Activated naive CD4-positive, alpha-beta T cell treated with anti-CD3 and anti-CD28 coated beads, Interleukin-2, amount 50 U/mL, for 72 hours (primary cell): ENCODE measurements around the gene CELF2. TPM values are rescaled to one million over a fixed set of nuclear protein-coding genes. Genes with fewer than 3 reads are reported as not detected.
A peak's percentile ranks its signal among the peaks of the same experiment; 100 is the strongest.
"Not testable (repeated sequence)": the region's sequence is repeated elsewhere in the genome, so short reads cannot be mapped to it uniquely, and the experiment has no call there.

Source experiments
- ATAC-seq, 2 donors: fragments of 150-1000 bp; cut with Tn5 transposase; 2 replicates each; pipeline ENCODE4 v1.10.0; 2021; ENCODE audit warnings: mild to moderate bottlenecking in 2 of 2, moderate library complexity in 2 of 2
- DNase-seq, 2 donors: peaks; one replicate each; pipeline ENCODE4 v3.0.0; 2021 to 2022; ENCODE audit warnings: low spot score in 2 of 2
- H3K27ac Mint-ChIP-seq, 2 donors: one replicate each; pipeline ENCODE4 v1.8.0; 2022; ENCODE audit warnings: mild to moderate bottlenecking in 2 of 2, mixed read lengths in 2 of 2
- H3K36me3 Mint-ChIP-seq, 2 donors: one replicate each; pipeline ENCODE4 v1.8.0; 2022; ENCODE audit warnings: mixed read lengths in 2 of 2
- H3K9me3 Mint-ChIP-seq, 2 donors: one replicate each; pipeline ENCODE4 v1.8.0; 2022; ENCODE audit warnings: mixed read lengths in 2 of 2
- total RNA-seq, 2 donors: library from RNA; stranded (reverse); gene quantifications; one replicate each; pipeline ENCODE4 v1.2.3, GENCODE V29; 2022

Gene CELF2
- total RNA-seq, 2 donors from 2014 or later = 95.0 to 120 TPM

DNA sequence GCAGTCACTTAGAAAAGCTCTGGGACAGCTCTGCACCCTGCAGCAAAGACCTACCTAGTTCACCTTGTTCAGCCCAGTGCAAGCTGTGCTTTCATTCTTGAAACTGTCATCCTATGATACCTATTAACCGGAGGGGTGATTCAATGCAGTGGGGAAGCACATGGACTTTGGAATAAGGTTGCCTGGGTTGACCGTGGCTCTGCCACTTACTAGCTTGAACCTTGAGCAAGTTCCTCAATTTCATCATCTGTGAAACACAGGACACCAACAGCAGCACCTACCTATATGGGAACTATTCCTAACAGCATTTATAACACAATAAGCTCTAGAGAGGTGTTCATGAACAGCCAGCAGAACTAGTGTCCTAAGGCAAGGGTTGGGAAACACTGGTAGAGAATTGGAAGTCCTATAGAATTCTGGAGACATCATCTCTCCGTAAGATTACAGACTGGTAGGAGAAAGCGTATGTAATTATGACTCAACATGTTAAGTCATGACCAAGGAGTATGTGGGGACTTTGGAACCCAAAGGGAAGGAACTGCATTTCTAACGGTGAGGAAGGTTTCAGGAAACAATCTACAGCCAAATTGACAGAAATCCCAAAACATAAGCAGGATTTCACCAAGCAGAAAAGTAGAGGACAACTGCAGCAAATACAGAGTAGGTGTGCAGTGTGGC, 323.8 kb downstream of the CELF2 start:
- ATAC-seq = no peak
- no peaks in the 10 kb centered on the region for H3K36me3 Mint-ChIP-seq
- no peaks in the 10 kb centered on the region for H3K9me3 Mint-ChIP-seq

GRCh38 chr10:11344081-11344480, 326.4 kb downstream of the CELF2 start:
- H3K9me3 Mint-ChIP-seq = no peaks in the 10 kb centered on the region
- DNase-seq = no peak
- H3K36me3 Mint-ChIP-seq = peaks cover 0 to 4% of the 10 kb centered on the region in 2 donors
- no peak for ATAC-seq
- no peak overlapping the region for H3K27ac Mint-ChIP-seq

More for the DNA sequence above, 323.8 kb downstream of the CELF2 start:
- peak overlapping the region; percentile 1 to 27 for H3K27ac Mint-ChIP-seq
- DNase-seq = no peak

- ATAC-seq = peak in 1 of 2 donors; percentile 72
- Mint-ChIP-seq H3K27ac (peak overlapping the region in 1 of 2 donors; percentile 67), H3K36me3 (peaks cover 0 to 4% of the 10 kb centered on the region in 2 donors), H3K9me3 (no peaks in the 10 kb centered on the region)
- no peak for DNase-seq
Measured at GRCh38 chr10:11344550-11344949, 326.9 kb downstream of the CELF2 start.

GRCh38 chr10:11345224-11346054, 327.8 kb downstream of the CELF2 start:
- peaks cover 0 to 4% of the 10 kb centered on the region in 2 donors for H3K36me3 Mint-ChIP-seq
- H3K27ac Mint-ChIP-seq = peak overlapping the region in 1 of 2 donors; percentile 67
- H3K9me3 Mint-ChIP-seq = no peaks in the 10 kb centered on the region
- ATAC-seq (peak; percentile 54 to 80), DNase-seq (no peak)

DNA sequence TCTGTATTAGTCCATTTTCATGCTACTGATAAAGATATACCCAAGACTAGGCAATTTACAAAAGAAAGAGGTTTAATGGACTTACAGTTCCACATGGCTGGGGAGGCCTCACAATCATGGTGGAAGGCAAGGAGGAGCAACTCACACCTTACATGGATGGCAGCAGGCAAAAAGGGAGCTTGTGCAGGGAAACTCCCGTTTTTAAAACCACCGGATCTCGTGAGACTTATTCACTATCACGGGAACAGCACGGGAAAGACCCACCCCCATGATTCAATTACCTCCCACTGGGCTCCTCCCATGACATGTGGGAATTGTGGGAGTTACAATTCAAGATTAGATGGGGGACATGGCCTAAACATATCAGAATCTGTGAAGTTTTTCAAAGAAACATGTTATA, 329.9 kb downstream of the CELF2 start:
- not testable (repeated sequence) for H3K36me3 Mint-ChIP-seq, H3K9me3 Mint-ChIP-seq, ATAC-seq, H3K27ac Mint-ChIP-seq, DNase-seq

DNA sequence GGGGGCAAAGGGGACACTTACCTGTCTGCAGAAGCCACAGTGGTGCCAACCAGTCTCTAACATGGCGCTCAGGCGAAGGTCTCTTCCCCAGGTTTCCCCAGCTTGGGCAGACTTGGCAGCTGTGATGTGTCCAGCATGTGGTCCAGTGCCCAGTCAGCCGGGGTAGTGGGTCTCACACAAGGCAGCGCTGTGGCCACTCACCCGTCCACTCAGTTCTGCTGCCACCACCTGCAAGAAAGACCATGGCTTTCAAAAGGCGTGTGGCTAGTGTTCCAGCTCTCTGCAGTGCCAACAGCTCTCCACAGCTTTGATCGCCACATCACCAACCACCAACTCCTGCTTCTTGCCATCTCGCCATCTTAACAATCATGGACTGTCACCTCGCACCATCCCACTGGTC, 334.1 kb downstream of the CELF2 start:
- Mint-ChIP-seq H3K27ac (no peak overlapping the region), H3K36me3 (peaks cover 0 to 4% of the 10 kb centered on the region in 2 donors), H3K9me3 (no peaks in the 10 kb centered on the region)
- DNase-seq = no peak
- no peak for ATAC-seq

DNA sequence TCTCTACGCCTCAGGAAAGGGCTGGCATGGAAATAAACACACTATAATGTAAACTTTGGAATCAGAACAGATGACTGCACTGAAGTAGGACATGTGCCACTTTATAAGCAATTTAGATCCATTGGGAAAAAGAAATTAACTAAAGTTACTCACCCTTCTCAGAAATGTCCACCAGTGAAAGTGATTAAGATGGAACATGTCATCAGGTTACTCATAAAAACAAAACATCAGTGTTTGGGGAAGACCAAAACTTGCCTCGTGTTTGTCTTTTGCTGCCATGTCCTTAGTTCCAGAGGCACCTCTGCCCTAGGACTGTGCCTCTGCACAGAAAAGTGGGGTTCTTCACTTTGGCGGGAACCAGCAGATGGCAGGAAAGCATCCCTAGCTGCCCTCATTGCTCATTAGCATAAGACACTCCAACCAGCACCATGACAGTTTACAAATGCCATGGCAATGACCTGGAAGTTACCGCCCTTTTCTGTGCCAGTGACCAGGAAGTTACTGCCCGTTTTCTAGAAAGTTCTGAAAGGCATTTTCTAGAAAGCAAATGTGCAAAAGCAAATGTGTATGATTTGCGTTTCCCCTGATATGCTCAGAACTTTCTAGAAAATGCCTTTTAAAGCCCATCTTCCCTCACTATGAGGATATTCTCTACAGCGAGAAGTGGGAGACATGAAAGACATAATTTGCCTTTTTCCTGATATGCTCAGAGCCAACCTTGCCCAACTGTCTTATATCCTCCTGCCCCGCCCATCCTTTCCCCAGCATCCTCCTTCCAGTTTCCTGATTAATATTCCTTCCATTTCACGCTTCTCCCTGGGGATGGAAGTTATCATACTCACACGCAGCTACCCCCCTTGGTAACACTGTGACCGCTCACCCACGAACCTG, 335.6 kb downstream of the CELF2 start:
- H3K27ac Mint-ChIP-seq = no peak overlapping the region
- ATAC-seq (peak; percentile 20 to 46), DNase-seq (no peak)
- no peaks in the 10 kb centered on the region for H3K36me3 Mint-ChIP-seq
- H3K9me3 Mint-ChIP-seq = no peaks in the 10 kb centered on the region

DNA sequence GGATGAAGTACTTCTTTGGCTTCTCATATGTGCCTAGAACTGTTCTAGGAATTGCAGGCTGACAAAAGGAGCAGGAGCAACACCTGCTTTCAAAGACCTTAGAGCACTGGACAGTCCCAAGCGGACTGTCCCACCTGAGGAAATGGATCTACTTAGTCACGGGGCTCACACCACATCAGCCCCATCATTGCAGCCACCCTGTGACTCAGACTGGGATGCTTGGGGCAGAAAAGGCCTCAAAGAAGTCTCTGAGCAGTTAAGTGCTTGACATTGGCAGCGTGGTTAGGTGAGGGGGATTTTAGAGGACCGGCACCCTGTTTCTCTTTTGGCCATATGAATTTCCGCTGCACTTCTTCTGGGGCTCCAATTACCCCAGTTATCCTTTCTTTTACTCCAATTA, 337.2 kb downstream of the CELF2 start:
- no peak for DNase-seq
- Mint-ChIP-seq H3K36me3 (peaks cover 0 to 5% of the 10 kb centered on the region in 2 donors), H3K27ac (no peak overlapping the region), H3K9me3 (peaks cover 0 to 4% of the 10 kb centered on the region in 2 donors)
- peak in 1 of 2 donors; percentile 85 for ATAC-seq

DNA sequence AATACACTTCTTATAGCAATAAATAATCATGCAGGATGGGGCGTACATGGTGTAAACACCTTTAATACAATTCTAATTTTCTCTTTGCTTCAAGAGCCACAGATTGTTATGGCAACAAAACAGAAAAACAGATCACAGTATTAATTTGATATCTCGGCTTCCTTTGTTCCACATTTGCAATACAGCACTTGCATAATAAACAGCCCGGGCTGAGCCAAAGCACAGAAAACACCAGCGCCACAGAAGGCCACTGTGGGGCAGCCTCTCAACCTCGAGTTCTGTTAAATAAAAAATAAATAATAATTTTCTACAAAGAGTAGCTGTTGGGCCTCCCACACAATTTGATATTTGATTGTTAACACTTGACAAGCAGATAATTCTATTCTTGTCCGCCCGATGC, 337.9 kb downstream of the CELF2 start:
- no peak overlapping the region for H3K27ac Mint-ChIP-seq
- DNase-seq (no peak), ATAC-seq (no peak)
- peaks cover 0 to 5% of the 10 kb centered on the region in 2 donors for H3K36me3 Mint-ChIP-seq
- H3K9me3 Mint-ChIP-seq = peaks cover 0 to 4% of the 10 kb centered on the region in 2 donors

DNA sequence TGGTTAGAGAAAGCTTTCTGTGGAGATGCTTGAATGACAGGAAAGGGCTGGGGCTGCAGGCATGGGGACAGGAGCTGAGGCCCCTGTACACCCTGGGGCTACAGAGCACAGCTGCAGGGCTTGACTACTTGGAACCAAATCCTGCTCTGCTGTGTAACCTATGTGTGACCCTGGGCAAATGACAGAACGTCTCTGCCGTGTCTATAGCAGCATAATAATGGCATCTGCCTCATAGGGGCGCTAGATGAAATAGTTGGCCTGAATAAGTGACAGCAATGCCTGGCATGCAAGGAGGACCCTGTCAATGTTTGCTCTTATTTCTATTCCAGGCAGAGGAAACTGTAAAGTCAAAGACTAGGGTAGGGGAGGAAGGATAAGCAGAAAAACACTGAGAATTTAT, 339.8 kb downstream of the CELF2 start:
- no peak overlapping the region for H3K27ac Mint-ChIP-seq
- DNase-seq (no peak), ATAC-seq (no peak)
- peaks cover 0 to 4% of the 10 kb centered on the region in 2 donors for H3K9me3 Mint-ChIP-seq
- peaks cover 0 to 5% of the 10 kb centered on the region in 2 donors for H3K36me3 Mint-ChIP-seq

DNA sequence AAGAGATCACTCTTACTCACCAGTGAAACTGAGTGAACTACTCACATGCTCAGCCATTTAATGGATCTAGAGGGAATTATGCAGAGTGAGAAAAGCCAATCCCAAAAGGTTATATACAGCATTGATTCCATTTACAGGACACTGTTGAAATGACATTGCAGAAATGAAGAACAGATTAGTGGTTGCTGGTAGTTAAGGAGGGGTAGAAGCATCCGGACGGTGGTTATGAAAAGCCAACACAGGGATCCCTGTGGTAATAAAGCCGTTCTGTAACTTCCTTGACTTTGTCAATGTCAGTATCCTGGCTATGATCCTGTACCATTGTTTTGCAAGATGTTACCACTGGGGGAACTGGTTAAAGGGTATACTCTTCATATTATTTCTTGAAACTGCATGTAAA, 340.3 kb downstream of the CELF2 start:
- Mint-ChIP-seq H3K27ac (no peak overlapping the region), H3K36me3 (peaks cover 0 to 5% of the 10 kb centered on the region in 2 donors), H3K9me3 (peaks cover 0 to 4% of the 10 kb centered on the region in 2 donors)
- DNase-seq (no peak), ATAC-seq (no peak)

DNA sequence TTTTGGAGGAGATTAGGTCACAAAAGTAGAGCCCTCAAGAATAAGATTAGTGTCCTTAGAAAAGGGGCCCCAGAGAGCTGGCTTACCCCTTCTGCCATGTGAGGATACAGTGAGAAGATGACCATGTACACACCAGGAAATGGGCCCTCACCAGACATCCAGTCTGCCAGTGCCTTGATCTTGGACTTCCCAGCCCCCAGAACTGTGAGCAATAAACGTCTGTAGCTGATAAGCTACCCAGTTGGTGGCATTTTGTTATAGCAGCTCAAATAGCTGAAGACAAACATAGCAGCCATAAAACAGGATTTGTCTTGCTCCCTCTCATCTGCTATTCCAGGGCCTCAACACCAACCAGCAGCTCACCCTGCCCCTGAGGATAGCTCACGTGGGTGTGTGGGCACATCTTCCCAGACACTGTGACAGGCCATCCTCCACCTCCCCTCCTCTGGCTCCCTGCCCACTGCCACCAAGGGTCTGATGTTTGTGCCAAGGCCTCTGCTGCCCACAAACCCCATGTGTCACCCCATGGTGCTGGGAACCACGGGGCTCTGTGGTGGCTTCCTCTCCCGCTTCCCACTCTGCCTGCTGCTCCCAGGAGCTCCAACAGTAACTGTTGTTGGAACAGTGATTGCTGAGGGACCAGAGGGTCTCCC, 341.4 kb downstream of the CELF2 start:
- ATAC-seq = no peak
- peak overlapping the region in 1 of 2 donors; percentile 34 for H3K27ac Mint-ChIP-seq
- H3K36me3 Mint-ChIP-seq = peaks cover 0 to 5% of the 10 kb centered on the region in 2 donors
- no peak for DNase-seq
- peaks cover 0 to 4% of the 10 kb centered on the region in 2 donors for H3K9me3 Mint-ChIP-seq

DNA sequence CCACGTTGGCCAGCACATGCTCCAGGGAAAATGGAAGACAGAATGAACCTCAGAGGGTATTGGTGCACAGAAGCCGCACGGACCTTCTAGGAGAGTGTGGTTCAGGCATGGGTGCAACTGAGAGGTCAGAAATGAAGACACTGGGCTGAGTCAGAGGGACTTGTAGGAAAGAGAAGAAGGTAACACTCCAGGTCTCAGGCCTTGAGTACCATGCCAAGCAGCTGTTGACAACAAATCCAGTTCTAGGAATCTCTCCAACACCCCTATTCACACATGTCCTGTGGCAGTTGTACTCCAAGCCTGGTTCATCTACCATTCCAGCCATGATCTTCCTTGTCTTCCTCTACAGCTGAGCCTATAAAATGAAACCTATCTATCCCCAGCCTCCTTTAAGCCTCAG, 342.2 kb downstream of the CELF2 start:
- Mint-ChIP-seq H3K9me3 (peaks cover 0 to 4% of the 10 kb centered on the region in 2 donors), H3K36me3 (peaks cover 0 to 5% of the 10 kb centered on the region in 2 donors), H3K27ac (no peak overlapping the region)
- DNase-seq = no peak
- ATAC-seq = no peak

GRCh38 chr10:11363497-11363896, 345.8 kb downstream of the CELF2 start:
- no peak for ATAC-seq
- no peak overlapping the region for H3K27ac Mint-ChIP-seq
- peaks cover 0 to 4% of the 10 kb centered on the region in 2 donors for H3K9me3 Mint-ChIP-seq
- DNase-seq = no peak
- H3K36me3 Mint-ChIP-seq = peaks cover 0 to 5% of the 10 kb centered on the region in 2 donors

- Mint-ChIP-seq H3K9me3 (peaks cover 0 to 3% of the 10 kb centered on the region in 2 donors), H3K27ac (no peak overlapping the region), H3K36me3 (peaks cover 0 to 4% of the 10 kb centered on the region in 2 donors)
- DNase-seq = no peak
- no peak for ATAC-seq
Measured at GRCh38 chr10:11364241-11364640, 346.6 kb downstream of the CELF2 start.

- not testable (repeated sequence) for H3K9me3 Mint-ChIP-seq, DNase-seq, H3K36me3 Mint-ChIP-seq, ATAC-seq, H3K27ac Mint-ChIP-seq
Measured at GRCh38 chr10:11366889-11367288, 349.2 kb downstream of the CELF2 start.
